WTC11 (cell line): ENCODE results near the gene MGAT2. TPM values are rescaled to one million over a fixed set of nuclear protein-coding genes. Genes with fewer than 3 reads are reported as not detected.

Experiments
- CREB1 ChIP-seq: sonication (generic); formaldehyde crosslinking; IDR thresholded peaks from 2 replicates; pipeline ENCODE4 v1.8.0; 2023; ENCODE audit warnings: mild to moderate bottlenecking, missing genetic modification reagents
- FOXK1 ChIP-seq: sonication (generic); formaldehyde crosslinking; IDR thresholded peaks from 2 replicates; pipeline ENCODE4 v1.8.0; 2022; ENCODE audit warnings: mild to moderate bottlenecking, moderate library complexity, missing genetic modification reagents
- GABPB1 ChIP-seq: sonication (generic); formaldehyde crosslinking; IDR thresholded peaks from 2 replicates; pipeline ENCODE4 v1.8.1; 2023; ENCODE audit warnings: mild to moderate bottlenecking, missing genetic modification reagents
- GTF2I ChIP-seq: fragments of 250-450 bp; sonication (Bioruptor Pico); conservative IDR thresholded peaks from 2 replicates; pipeline ENCODE4 v1.4.0; 2021; ENCODE audit warnings: mild to moderate bottlenecking
- IRF2 ChIP-seq: sonication (generic); formaldehyde crosslinking; IDR thresholded peaks from 2 replicates; pipeline ENCODE4 v1.8.0; 2022; ENCODE audit warnings: low read depth, missing genetic modification reagents, borderline replicate concordance
- NFATC4 ChIP-seq: fragments of 250-450 bp; sonication (Bioruptor Pico); IDR thresholded peaks from 2 replicates; pipeline ENCODE4 v1.9.0; 2021; ENCODE audit warnings: mild to moderate bottlenecking
- NFYB ChIP-seq: sonication (generic); formaldehyde crosslinking; conservative IDR thresholded peaks from 2 replicates; pipeline ENCODE4 v1.8.0; 2022; ENCODE audit warnings: low read depth, missing genetic modification reagents
- NR1H2 ChIP-seq: sonication (generic); formaldehyde crosslinking; IDR thresholded peaks from 2 replicates; pipeline ENCODE4 v1.9.0; 2021; ENCODE audit warnings: mild to moderate bottlenecking, moderate library complexity, missing genetic modification reagents
- NR3C1 ChIP-seq: sonication (generic); formaldehyde crosslinking; conservative IDR thresholded peaks from 2 replicates; pipeline ENCODE4 v1.8.1; 2023; ENCODE audit warnings: low read depth, mild to moderate bottlenecking, missing genetic modification reagents
- OVOL2 ChIP-seq: fragments of 250-450 bp; sonication (Bioruptor Pico); IDR thresholded peaks from 2 replicates; pipeline ENCODE4 v1.9.0; 2021; ENCODE audit warnings: mild to moderate bottlenecking, borderline replicate concordance
- PRRX2 ChIP-seq: fragments of 250-450 bp; sonication (Bioruptor Pico); IDR thresholded peaks from 2 replicates; pipeline ENCODE4 v1.8.0; 2021; ENCODE audit warnings: mild to moderate bottlenecking
- RORB ChIP-seq: fragments of 250-450 bp; sonication (Bioruptor Pico); IDR thresholded peaks from 2 replicates; pipeline ENCODE4 v1.9.0; 2021; ENCODE audit warnings: mild to moderate bottlenecking
- TCF7 ChIP-seq: sonication (generic); formaldehyde crosslinking; IDR thresholded peaks from 2 replicates; pipeline ENCODE4 v1.8.0; 2022; ENCODE audit warnings: mild to moderate bottlenecking, low read depth, missing genetic modification reagents, moderate library complexity
- TEAD1 ChIP-seq: sonication (generic); formaldehyde crosslinking; IDR thresholded peaks from 2 replicates; pipeline ENCODE4 v1.8.0; 2022; ENCODE audit warnings: mild to moderate bottlenecking, missing genetic modification reagents
- ZNF121 ChIP-seq: sonication (generic); formaldehyde crosslinking; IDR thresholded peaks from 2 replicates; pipeline ENCODE4 v1.8.0; 2023; ENCODE audit warnings: missing genetic modification reagents
- ZNF423 ChIP-seq: fragments of 250-450 bp; sonication (Bioruptor Pico); IDR thresholded peaks from 2 replicates; pipeline ENCODE4 v2.1.2; 2022; ENCODE audit warnings: mild to moderate bottlenecking, moderate library complexity
- total RNA-seq: library from RNA; stranded (reverse); gene quantifications from 3 replicates; pipeline ENCODE4 v1.2.3, GENCODE V29; 2021
- TF ChIP-seq, protein P1 (sequence below): sonication (generic); formaldehyde crosslinking; IDR thresholded peaks from 2 replicates; pipeline ENCODE4 v1.8.1; 2022; ENCODE audit warnings: mild to moderate bottlenecking, missing genetic modification reagents, moderate library complexity, borderline replicate concordance
- TF ChIP-seq, protein P2 (sequence below): sonication (generic); formaldehyde crosslinking; IDR thresholded peaks from 2 replicates; pipeline ENCODE4 v1.8.0; 2022; ENCODE audit warnings: missing genetic modification reagents
- TF ChIP-seq, protein P3 (sequence below): sonication (generic); formaldehyde crosslinking; IDR thresholded peaks from 2 replicates; pipeline ENCODE4 v1.8.1; 2023; ENCODE audit warnings: mild to moderate bottlenecking, missing genetic modification reagents, moderate library complexity
- TF ChIP-seq, protein P4 (sequence below): sonication (generic); formaldehyde crosslinking; conservative IDR thresholded peaks from 2 replicates; pipeline ENCODE4 v1.8.1; 2023; ENCODE audit warnings: mild to moderate bottlenecking, low read depth, missing genetic modification reagents, moderate library complexity
- TF ChIP-seq, protein P5 (sequence below): sonication (generic); formaldehyde crosslinking; IDR thresholded peaks from 2 replicates; pipeline ENCODE4 v1.8.0; 2022; ENCODE audit warnings: mild to moderate bottlenecking, missing genetic modification reagents
- TF ChIP-seq, protein P6 (sequence below): fragments of 250-450 bp; sonication (Bioruptor Pico); IDR thresholded peaks from 2 replicates; pipeline ENCODE4 v1.9.0; 2021; ENCODE audit warnings: mild to moderate bottlenecking
- TF ChIP-seq, protein P7 (sequence below): fragments of 250-450 bp; sonication (Bioruptor Pico); IDR thresholded peaks from 2 replicates; pipeline ENCODE4 v1.8.0; 2021; ENCODE audit warnings: mild to moderate bottlenecking
- TF ChIP-seq, protein P8 (sequence below): sonication (generic); formaldehyde crosslinking; IDR thresholded peaks from 2 replicates; pipeline ENCODE4 v1.8.1; 2022; ENCODE audit warnings: mild to moderate bottlenecking, moderate library complexity, missing genetic modification reagents

Gene MGAT2
- total RNA-seq, 1 experiment from 2014 or later: 25.2 TPM

DNA sequence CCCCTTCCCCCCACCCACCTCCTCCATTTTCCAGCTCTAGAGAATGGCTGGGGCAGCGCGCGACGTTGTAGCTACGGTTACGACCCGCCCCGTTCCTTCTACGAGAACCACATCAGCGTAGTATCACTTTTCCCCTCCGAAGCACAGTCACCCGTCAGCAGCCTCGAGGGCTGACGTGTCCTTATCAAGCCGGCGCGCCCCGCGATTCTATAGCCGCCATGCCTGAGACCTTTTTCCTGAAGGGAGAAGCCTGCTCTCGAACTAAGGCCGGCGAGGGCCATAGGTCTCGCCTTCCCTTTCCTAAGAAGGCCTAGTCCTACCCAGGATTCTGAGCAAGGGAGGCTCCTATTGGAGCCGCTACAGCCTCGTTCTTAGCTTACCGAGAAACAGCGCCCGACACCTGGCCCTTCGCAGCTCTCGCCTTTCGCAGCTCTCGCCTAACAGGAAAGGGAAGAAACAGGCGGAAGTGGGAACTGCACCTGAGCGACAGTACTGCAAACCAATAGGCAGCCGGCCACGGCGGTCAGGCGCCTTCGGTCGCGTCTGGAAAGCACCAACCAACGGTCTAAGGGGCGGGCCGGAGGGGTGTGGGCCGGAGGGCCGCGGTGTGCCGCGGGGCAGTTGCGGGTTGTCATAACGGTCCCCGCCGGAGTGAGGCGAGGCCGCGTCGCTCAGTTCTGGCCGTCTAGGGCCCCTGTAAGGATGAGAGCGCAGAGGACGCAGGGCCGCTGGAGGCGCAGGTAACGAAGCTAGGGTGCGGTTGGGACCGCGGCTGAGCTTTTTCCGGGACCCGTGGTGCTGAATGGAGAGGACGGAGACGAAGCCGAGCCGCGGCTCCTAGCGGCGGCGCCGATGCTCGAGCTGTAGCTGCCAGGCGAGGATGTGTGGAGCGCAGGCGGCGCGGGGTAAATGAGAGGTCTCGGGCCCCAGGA, at the start of gene MGAT2, which contains the start of gene RPL36AL (continued):
- TF ChIP-seq, protein P1, sequence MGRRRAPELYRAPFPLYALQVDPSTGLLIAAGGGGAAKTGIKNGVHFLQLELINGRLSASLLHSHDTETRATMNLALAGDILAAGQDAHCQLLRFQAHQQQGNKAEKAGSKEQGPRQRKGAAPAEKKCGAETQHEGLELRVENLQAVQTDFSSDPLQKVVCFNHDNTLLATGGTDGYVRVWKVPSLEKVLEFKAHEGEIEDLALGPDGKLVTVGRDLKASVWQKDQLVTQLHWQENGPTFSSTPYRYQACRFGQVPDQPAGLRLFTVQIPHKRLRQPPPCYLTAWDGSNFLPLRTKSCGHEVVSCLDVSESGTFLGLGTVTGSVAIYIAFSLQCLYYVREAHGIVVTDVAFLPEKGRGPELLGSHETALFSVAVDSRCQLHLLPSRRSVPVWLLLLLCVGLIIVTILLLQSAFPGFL (CRISPR knock-in tag): no peak
- TF ChIP-seq NR3C1 (CRISPR knock-in tag) (peak; percentile 23; the same call in 1 of the 2 replicates), PRRX2 (no peak), ZNF121 (CRISPR knock-in tag) (no peak), TCF7 (CRISPR knock-in tag) (no peak), CREB1 (CRISPR knock-in tag) (no peak), IRF2 (CRISPR knock-in tag) (no peak), GABPB1 (peak; percentile 67; the same call in 1 of the 2 replicates), RORB (CRISPR knock-in tag) (no peak), NR1H2 (no peak), ZNF423 (CRISPR knock-in tag) (no peak), GTF2I (CRISPR knock-in tag) (no peak), OVOL2 (CRISPR knock-in tag) (no peak), TEAD1 (0 out of 2 replicates have a peak, but pooled peaks have one; percentile 33), NFATC4 (CRISPR knock-in tag) (no peak), FOXK1 (CRISPR knock-in tag) (peak; percentile 77; the same call in 1 of the 2 replicates), NFYB (CRISPR knock-in tag) (peak; percentile 94)
- TF ChIP-seq, protein P2, sequence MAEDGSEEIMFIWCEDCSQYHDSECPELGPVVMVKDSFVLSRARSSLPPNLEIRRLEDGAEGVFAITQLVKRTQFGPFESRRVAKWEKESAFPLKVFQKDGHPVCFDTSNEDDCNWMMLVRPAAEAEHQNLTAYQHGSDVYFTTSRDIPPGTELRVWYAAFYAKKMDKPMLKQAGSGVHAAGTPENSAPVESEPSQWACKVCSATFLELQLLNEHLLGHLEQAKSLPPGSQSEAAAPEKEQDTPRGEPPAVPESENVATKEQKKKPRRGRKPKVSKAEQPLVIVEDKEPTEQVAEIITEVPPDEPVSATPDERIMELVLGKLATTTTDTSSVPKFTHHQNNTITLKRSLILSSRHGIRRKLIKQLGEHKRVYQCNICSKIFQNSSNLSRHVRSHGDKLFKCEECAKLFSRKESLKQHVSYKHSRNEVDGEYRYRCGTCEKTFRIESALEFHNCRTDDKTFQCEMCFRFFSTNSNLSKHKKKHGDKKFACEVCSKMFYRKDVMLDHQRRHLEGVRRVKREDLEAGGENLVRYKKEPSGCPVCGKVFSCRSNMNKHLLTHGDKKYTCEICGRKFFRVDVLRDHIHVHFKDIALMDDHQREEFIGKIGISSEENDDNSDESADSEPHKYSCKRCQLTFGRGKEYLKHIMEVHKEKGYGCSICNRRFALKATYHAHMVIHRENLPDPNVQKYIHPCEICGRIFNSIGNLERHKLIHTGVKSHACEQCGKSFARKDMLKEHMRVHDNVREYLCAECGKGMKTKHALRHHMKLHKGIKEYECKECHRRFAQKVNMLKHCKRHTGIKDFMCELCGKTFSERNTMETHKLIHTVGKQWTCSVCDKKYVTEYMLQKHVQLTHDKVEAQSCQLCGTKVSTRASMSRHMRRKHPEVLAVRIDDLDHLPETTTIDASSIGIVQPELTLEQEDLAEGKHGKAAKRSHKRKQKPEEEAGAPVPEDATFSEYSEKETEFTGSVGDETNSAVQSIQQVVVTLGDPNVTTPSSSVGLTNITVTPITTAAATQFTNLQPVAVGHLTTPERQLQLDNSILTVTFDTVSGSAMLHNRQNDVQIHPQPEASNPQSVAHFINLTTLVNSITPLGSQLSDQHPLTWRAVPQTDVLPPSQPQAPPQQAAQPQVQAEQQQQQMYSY (CRISPR knock-in tag): no peak
- TF ChIP-seq, protein P3, sequence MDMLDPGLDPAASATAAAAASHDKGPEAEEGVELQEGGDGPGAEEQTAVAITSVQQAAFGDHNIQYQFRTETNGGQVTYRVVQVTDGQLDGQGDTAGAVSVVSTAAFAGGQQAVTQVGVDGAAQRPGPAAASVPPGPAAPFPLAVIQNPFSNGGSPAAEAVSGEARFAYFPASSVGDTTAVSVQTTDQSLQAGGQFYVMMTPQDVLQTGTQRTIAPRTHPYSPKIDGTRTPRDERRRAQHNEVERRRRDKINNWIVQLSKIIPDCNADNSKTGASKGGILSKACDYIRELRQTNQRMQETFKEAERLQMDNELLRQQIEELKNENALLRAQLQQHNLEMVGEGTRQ (CRISPR knock-in tag): peak; percentile 87
- TF ChIP-seq, protein P4, sequence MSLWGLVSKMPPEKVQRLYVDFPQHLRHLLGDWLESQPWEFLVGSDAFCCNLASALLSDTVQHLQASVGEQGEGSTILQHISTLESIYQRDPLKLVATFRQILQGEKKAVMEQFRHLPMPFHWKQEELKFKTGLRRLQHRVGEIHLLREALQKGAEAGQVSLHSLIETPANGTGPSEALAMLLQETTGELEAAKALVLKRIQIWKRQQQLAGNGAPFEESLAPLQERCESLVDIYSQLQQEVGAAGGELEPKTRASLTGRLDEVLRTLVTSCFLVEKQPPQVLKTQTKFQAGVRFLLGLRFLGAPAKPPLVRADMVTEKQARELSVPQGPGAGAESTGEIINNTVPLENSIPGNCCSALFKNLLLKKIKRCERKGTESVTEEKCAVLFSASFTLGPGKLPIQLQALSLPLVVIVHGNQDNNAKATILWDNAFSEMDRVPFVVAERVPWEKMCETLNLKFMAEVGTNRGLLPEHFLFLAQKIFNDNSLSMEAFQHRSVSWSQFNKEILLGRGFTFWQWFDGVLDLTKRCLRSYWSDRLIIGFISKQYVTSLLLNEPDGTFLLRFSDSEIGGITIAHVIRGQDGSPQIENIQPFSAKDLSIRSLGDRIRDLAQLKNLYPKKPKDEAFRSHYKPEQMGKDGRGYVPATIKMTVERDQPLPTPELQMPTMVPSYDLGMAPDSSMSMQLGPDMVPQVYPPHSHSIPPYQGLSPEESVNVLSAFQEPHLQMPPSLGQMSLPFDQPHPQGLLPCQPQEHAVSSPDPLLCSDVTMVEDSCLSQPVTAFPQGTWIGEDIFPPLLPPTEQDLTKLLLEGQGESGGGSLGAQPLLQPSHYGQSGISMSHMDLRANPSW (CRISPR knock-in tag): no peak
- TF ChIP-seq, protein P5, sequence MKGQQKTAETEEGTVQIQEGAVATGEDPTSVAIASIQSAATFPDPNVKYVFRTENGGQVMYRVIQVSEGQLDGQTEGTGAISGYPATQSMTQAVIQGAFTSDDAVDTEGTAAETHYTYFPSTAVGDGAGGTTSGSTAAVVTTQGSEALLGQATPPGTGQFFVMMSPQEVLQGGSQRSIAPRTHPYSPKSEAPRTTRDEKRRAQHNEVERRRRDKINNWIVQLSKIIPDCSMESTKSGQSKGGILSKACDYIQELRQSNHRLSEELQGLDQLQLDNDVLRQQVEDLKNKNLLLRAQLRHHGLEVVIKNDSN (CRISPR knock-in tag): peak; percentile 87; the same call in 1 of the 2 replicates
- TF ChIP-seq, protein P6, sequence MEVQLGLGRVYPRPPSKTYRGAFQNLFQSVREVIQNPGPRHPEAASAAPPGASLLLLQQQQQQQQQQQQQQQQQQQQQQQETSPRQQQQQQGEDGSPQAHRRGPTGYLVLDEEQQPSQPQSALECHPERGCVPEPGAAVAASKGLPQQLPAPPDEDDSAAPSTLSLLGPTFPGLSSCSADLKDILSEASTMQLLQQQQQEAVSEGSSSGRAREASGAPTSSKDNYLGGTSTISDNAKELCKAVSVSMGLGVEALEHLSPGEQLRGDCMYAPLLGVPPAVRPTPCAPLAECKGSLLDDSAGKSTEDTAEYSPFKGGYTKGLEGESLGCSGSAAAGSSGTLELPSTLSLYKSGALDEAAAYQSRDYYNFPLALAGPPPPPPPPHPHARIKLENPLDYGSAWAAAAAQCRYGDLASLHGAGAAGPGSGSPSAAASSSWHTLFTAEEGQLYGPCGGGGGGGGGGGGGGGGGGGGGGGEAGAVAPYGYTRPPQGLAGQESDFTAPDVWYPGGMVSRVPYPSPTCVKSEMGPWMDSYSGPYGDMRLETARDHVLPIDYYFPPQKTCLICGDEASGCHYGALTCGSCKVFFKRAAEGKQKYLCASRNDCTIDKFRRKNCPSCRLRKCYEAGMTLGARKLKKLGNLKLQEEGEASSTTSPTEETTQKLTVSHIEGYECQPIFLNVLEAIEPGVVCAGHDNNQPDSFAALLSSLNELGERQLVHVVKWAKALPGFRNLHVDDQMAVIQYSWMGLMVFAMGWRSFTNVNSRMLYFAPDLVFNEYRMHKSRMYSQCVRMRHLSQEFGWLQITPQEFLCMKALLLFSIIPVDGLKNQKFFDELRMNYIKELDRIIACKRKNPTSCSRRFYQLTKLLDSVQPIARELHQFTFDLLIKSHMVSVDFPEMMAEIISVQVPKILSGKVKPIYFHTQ (CRISPR knock-in tag): no peak
- TF ChIP-seq, protein P7, sequence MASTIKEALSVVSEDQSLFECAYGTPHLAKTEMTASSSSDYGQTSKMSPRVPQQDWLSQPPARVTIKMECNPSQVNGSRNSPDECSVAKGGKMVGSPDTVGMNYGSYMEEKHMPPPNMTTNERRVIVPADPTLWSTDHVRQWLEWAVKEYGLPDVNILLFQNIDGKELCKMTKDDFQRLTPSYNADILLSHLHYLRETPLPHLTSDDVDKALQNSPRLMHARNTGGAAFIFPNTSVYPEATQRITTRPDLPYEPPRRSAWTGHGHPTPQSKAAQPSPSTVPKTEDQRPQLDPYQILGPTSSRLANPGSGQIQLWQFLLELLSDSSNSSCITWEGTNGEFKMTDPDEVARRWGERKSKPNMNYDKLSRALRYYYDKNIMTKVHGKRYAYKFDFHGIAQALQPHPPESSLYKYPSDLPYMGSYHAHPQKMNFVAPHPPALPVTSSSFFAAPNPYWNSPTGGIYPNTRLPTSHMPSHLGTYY: no peak
- TF ChIP-seq, protein P8, sequence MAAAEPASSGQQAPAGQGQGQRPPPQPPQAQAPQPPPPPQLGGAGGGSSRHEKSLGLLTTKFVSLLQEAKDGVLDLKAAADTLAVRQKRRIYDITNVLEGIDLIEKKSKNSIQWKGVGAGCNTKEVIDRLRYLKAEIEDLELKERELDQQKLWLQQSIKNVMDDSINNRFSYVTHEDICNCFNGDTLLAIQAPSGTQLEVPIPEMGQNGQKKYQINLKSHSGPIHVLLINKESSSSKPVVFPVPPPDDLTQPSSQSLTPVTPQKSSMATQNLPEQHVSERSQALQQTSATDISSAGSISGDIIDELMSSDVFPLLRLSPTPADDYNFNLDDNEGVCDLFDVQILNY: no peak; the same call in 1 of the 2 replicates
